Left ventricle myocardium superior (tissue), 1 donor: ENCODE data around the gene AFG3L2. TPM values are rescaled to one million over a fixed set of nuclear protein-coding genes. Genes with fewer than 3 reads are reported as not detected.

Experiments
- ATAC-seq: fragments of 200-7000 bp; cut with Tn5 transposase; one replicate; pipeline ENCODE4 v1.9.1; 2020; ENCODE audit warnings: mild to moderate bottlenecking, moderate library complexity
- DNase-seq: peaks from one replicate; pipeline ENCODE4 v3.0.0-alpha.2; 2020
- intact Hi-C: fragments of 100-400 bp; cut with micrococcal nuclease; formaldehyde crosslinking; loops from one replicate; pipeline ENCODE4 v1.11.0; 2022
- total RNA-seq: library from RNA; stranded (reverse); fragmentation: NEBNext Ultra II Directional; extraction: Animal tissue kit (Norgen Biotek cat#: 25700); gene quantifications from one replicate; pipeline ENCODE4 v1.2.1, GENCODE V29; 2021
- donor health status: DM: no; HTN: yes; CAD: no; lungs with severe emphysema.

AFG3L2 gene
- total RNA-seq, 1 donor from 2014 or later: 143 TPM

GRCh38 chr18:12371590-12371989, 5.4 kb downstream of the AFG3L2 start:
- intact Hi-C loops: no loop called here
- DNase-seq: no peak
- ATAC-seq: no peak

- intact Hi-C loops: no loop called here
- ATAC-seq: no peak
Measured at GRCh38 chr18:12369211-12369610, 7.8 kb downstream of the AFG3L2 start.

DNA sequence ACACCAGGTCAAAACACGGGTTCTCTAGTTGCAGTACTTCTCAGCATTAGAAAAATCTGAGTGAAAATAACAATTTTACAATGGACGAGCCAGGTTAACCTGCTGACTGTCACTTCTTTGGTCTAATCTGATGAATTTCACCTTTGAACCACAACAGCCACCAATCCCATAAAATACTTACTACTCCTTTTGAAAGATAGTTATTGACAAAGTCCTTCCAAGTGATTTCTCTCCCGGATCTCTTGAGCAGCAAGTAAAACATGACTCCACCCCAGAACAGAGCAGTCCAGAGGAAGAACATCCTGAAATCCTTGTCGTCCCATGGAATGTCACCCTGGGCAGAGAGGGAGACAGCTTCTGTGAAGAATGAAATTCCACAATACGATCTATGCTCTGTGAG, 10.2 kb downstream of the AFG3L2 start:
- intact Hi-C loops: no loop called here
- ATAC-seq (no peak), DNase-seq (no peak)

More at GRCh38 chr18:12369211-12369610, 7.8 kb downstream of the AFG3L2 start:
- no peak for DNase-seq

- intact Hi-C loops: no loop called here
- ATAC-seq: peak; percentile 74
- peak; percentile 79 for DNase-seq
Measured at GRCh38 chr18:12366379-12366778, 10.6 kb downstream of the AFG3L2 start.

DNA sequence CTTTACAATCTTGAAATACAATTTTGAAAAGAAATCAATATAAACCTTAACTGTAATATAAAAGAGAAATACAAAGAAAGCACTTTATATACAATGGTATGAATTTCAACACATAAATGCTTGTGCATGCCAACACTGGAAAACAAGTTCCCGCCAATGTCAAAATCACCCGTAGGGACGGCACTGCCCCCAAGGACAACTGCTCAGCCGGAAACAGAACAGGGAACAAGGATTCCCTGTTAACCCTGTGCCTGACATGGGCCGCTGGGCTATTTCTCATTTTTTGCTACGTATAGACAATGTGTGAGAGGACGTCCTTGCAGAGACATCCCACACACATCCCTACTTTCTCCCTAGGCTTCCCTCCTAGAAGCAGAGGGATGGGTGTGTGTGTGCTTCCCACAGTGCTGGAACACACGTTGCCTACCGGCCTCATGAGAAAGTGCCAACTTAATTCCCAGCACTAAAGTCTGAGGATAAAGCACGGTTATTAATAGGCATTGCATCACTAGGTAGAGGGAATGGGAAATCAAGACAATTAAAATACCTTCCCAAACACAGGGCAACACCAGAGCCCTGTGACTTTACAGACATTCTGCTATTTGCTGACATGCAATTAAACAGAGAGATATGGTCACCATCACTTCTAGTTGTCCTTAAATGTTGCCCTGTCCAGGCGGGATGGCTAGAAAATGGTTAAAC, 14.4 kb downstream of the AFG3L2 start:
- ATAC-seq: peak; percentile 85
- DNase-seq: no peak
- intact Hi-C loops: loop anchor here (5.0 kb wide), 1 partner anchor 40 kb away; no protein-coding TSS in a partner anchor

DNA sequence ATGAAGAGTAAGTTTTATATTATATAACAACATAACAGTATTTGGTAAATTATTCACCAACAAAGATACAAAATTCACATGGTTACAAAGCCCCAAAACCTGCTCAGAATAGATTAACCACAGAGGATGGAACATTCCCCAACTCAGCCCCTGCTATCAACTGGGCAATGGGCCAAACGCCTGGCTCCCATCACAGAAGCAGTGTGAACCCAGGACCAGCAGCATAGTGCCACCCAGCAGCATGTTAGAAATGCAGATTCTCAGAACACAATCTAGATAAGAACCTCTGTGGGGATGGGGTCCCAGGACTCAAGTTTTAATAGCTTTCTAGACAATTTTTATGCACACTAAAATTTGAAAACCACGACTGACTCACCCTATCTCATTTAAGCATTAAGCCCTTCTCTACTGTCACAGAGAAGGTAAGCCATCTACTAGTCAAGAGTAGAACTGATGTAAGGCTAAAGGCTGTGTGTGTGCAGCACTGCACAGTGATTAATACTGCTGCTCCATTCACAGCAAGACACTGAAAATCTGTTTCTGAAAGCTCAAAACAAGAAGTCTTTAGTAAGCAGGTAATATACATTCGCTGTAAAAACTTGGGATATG, 15.2 kb downstream of the AFG3L2 start:
- ATAC-seq (peak; percentile 74), DNase-seq (peak; percentile 86)
- intact Hi-C loops: loop anchor here (5.0 kb wide), 1 partner anchor 40 kb away; no protein-coding TSS in a partner anchor

GRCh38 chr18:12359515-12359927, 17.5 kb downstream of the AFG3L2 start:
- DNase-seq: no peak
- intact Hi-C loops: no loop called here
- no peak for ATAC-seq

GRCh38 chr18:12352188-12352587, 24.8 kb downstream of the AFG3L2 start:
- intact Hi-C loops: no loop called here
- ATAC-seq (no peak), DNase-seq (no peak)

DNA sequence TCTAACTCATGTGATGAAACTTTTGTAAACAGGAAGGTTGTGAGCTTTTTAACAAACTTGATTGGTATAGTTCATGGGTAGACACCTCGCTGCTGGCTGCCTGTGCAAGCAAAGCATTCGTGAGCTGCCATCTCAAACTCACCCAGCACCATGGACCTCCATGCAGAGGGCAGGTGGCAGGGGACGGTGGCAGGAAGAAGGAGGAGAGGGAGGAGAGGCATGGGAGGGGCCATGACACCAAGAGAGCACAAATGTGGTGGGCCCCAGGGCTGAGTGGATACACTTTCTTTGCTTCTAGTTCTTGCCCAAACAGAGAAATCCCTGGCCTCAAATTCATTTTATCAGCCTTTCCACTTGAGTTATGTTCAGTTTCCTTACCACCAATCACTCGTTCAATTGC, 29.1 kb downstream of the AFG3L2 start:
- DNase-seq (no peak), ATAC-seq (no peak)
- intact Hi-C loops: no loop called here

GRCh38 chr18:12346240-12346565, 30.8 kb downstream of the AFG3L2 start:
- ATAC-seq (peak; percentile 11), DNase-seq (no peak)
- intact Hi-C loops: no loop called here

GRCh38 chr18:12345491-12346239, 31.4 kb downstream of the AFG3L2 start:
- intact Hi-C loops: no loop called here
- ATAC-seq (no peak), DNase-seq (no peak)

DNA sequence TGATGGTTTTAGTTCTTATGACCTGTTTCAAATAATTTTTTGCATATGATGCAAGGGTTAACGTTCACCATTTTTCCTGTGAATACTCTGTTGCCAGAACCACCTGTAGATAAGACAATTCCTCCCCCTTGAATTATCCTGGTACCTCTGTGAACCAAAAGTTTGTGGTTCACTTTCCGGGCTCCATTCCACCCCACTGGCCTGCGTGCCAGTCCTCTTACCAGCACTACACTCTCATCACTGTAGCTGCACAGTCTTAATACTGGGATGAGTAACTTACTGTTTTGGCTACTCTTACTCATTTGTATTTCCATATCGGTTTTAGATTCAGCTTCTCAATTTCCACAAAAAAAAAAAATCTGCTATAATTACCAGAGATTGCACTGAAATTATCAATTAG, 34.4 kb downstream of the AFG3L2 start:
- intact Hi-C loops: no loop called here
- ATAC-seq (no peak), DNase-seq (no peak)

- DNase-seq: no peak
- no peak for ATAC-seq
- intact Hi-C loops: no loop called here
Measured at GRCh38 chr18:12340945-12341660, 35.9 kb downstream of the AFG3L2 start.

GRCh38 chr18:12338382-12338781, 38.6 kb downstream of the AFG3L2 start:
- ATAC-seq (no peak), DNase-seq (no peak)
- intact Hi-C loops: no loop called here

- no peak for ATAC-seq
- intact Hi-C loops: no loop called here
- DNase-seq: no peak
Measured at GRCh38 chr18:12336887-12337286, 40.1 kb downstream of the AFG3L2 start.

DNA sequence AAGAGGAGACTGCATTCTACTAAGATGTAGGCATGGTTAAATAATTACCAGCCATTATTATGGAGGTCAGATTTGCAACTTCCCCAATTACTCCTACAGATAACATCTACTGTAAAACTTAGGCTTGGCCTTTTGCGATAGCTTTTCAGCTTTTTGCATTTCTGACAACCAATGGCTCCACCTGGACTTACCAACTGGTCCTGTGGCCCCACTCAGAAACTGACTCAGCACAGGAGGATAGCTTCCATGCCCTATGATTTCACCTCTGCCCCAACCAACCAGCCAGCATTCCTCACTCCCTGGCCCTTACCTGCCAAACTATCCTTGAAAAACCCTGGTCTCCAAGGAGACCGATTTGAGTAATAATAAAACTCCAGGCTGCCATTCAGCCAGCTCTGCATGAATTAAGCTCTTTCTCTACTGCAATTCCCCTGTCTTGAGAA, 40.8 kb downstream of the AFG3L2 start:
- DNase-seq (no peak), ATAC-seq (peak; percentile 68)
- intact Hi-C loops: no loop called here

- DNase-seq (no peak), ATAC-seq (no peak)
- intact Hi-C loops: no loop called here
Measured at GRCh38 chr18:12335503-12335902, 41.5 kb downstream of the AFG3L2 start.

DNA sequence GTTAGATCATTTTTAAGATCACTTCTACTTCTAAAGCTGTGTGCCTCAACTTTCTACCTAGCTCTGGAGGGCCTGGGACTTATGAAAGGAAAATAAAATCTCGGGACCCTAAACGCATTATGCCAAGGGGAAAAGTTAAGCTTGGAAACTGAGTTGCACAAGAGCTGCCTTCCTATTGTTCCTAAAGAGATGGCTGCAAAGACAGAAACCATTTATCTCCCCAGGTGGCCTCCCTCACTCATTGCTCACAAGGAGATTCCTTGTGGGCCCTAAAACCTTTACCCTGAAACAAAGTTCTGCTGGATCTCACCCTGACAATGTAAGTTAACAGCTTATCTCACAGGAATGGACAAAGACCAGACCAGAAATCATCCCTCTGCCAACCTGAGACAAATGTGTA, 42.2 kb downstream of the AFG3L2 start:
- intact Hi-C loops: no loop called here
- DNase-seq (no peak), ATAC-seq (no peak)

- peak; percentile 74 for DNase-seq
- intact Hi-C loops: no loop called here
Measured at GRCh38 chr18:12334366-12334808, 42.6 kb downstream of the AFG3L2 start.

More at GRCh38 chr18:12334366-12334808, 42.6 kb downstream of the AFG3L2 start:
- ATAC-seq: peak; percentile 37
